ENCODE results near the gene ARID2. TPM values are rescaled to one million over a fixed set of nuclear protein-coding genes. Genes with fewer than 3 reads are reported as not detected.

ARID2 gene
- total and polyA plus RNA-seq, 2 of the 13 experiments (the other 11 are each of a cell fraction or from before 2014, with no cell fraction given): 15.9 to 22.2 TPM

DNA sequence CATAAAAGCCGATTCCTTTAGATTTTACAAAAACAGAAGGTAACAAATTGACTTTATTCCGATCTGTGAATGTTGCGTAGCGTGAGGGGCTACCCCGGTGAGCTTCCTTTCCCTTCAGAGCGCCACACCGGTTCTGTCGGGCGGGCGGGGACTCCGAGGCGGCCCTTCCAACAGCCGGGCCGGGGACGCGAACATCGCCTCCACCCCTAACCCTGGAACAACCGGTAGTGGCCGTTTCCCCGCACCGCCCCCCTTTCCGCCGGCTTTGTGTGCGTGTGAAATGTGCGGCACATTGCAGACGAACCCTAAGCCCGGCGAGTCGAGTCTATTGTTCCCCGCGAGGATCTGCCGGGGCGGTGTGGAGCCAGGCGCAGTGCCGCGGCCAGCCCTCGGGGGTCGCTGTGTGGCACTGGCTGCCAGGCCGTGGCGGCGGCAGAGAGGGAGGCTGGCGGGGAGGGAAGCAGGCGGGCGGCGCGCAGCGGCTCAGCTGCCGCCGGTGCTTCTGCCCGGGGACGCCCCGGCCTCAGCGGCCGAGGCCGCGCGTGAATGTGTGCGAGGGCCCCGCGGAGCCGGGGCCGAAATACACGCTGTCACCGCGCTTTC is 775 bp upstream of the ARID2 start (continued):
- peak; percentile 74; the same call in 1 of the 2 replicates for TF ChIP-seq ZBTB44 (CRISPR knock-in tag; IDR thresholded peaks at IDR 0.05)
- no peak; the same call in 1 of the 2 replicates for TF ChIP-seq ZNF136 (CRISPR knock-in tag; IDR thresholded peaks at IDR 0.05; ENCODE audit: low read depth)
- TF ChIP-seq ZHX2 (IDR thresholded peaks at IDR 0.05; ENCODE audit: low read depth): peak; percentile 40; the same call in 1 of the 2 replicates
- TF ChIP-seq ZHX2 (CRISPR knock-in tag; IDR thresholded peaks at IDR 0.05; ENCODE audit: borderline replicate concordance): no peak
- TF ChIP-seq HOXD1 (CRISPR knock-in tag; IDR thresholded peaks at IDR 0.05): no peak; the same call in none of the 2 replicates
- TF ChIP-seq, protein P1, sequence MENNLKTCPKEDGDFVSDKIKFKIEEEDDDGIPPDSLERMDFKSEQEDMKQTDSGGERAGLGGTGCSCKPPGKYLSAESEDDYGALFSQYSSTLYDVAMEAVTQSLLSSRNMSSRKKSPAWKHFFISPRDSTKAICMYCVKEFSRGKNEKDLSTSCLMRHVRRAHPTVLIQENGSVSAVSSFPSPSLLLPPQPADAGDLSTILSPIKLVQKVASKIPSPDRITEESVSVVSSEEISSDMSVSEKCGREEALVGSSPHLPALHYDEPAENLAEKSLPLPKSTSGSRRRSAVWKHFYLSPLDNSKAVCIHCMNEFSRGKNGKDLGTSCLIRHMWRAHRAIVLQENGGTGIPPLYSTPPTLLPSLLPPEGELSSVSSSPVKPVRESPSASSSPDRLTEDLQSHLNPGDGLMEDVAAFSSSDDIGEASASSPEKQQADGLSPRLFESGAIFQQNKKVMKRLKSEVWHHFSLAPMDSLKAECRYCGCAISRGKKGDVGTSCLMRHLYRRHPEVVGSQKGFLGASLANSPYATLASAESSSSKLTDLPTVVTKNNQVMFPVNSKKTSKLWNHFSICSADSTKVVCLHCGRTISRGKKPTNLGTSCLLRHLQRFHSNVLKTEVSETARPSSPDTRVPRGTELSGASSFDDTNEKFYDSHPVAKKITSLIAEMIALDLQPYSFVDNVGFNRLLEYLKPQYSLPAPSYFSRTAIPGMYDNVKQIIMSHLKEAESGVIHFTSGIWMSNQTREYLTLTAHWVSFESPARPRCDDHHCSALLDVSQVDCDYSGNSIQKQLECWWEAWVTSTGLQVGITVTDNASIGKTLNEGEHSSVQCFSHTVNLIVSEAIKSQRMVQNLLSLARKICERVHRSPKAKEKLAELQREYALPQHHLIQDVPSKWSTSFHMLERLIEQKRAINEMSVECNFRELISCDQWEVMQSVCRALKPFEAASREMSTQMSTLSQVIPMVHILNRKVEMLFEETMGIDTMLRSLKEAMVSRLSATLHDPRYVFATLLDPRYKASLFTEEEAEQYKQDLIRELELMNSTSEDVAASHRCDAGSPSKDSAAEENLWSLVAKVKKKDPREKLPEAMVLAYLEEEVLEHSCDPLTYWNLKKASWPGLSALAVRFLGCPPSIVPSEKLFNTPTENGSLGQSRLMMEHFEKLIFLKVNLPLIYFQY (CRISPR knock-in tag; IDR thresholded peaks at IDR 0.05; ENCODE audit: borderline replicate concordance): peak; percentile 85; the same call in 1 of the 2 replicates
- TF ChIP-seq CENPBD1 (CRISPR knock-in tag; IDR thresholded peaks at IDR 0.05; ENCODE audit: borderline replicate concordance, low read depth): no peak
- TF ChIP-seq BRD4 (CRISPR knock-in tag; IDR thresholded peaks at IDR 0.05): peak; percentile 69; the same call in 1 of the 2 replicates
- TF ChIP-seq U2AF2 (IDR thresholded peaks at IDR 0.05; ENCODE audit: low read depth, low read length): 0 out of 2 replicates have a peak, but pooled peaks have one; percentile 48
- TF ChIP-seq ZNF816 (CRISPR knock-in tag; IDR thresholded peaks at IDR 0.05; ENCODE audit: borderline replicate concordance): peak; percentile 22; the same call in 1 of the 2 replicates
- TF ChIP-seq, protein P2, sequence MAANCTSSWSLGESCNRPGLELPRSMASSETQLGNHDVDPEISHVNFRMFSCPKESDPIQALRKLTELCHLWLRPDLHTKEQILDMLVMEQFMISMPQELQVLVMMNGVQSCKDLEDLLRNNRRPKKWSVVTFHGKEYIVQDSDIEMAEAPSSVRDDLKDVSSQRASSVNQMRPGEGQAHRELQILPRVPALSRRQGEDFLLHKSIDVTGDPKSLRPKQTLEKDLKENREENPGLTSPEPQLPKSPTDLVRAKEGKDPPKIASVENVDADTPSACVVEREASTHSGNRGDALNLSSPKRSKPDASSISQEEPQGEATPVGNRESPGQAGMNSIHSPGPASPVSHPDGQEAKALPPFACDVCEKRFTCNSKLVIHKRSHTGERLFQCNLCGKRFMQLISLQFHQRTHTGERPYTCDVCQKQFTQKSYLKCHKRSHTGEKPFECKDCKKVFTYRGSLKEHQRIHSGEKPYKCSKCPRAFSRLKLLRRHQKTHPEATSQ (CRISPR knock-in tag; IDR thresholded peaks at IDR 0.05; ENCODE audit: borderline replicate concordance): 0 out of 2 replicates have a peak, but pooled peaks have one; percentile 24
- TF ChIP-seq SMC3 (IDR thresholded peaks at IDR 0.05; ENCODE audit: low read length): no peak
- peak; percentile 68; the same call in 1 of the 2 replicates for TF ChIP-seq SOX13 (IDR thresholded peaks at IDR 0.05)
- TF ChIP-seq SOX13 (CRISPR knock-in tag; conservative IDR thresholded peaks at IDR 0.05 in 1 of 2, IDR thresholded peaks at IDR 0.05 in 1 of 2): peak in 1 of 2 experiments; percentile 98; a peak in 2 of 4 replicates
- 0 out of 2 replicates have a peak, but pooled peaks have one; percentile 40 for TF ChIP-seq KDM6A (CRISPR knock-in tag; IDR thresholded peaks at IDR 0.05; ENCODE audit: low read depth)

Data from HepG2 (cell line).